GM23338 (cell line): ENCODE results near the gene HS6ST3. TPM values are rescaled to one million over a fixed set of nuclear protein-coding genes. Genes with fewer than 3 reads are reported as not detected.

Source experiments
- ATAC-seq: fragments of 200-7000 bp; cut with Tn5 transposase; 3 replicates; pipeline ENCODE4 v1.9.1; 2020
- DNase-seq: peaks from one replicate; pipeline ENCODE4 v3.0.0-alpha.2; 2015; ENCODE audit warnings: low spot score
- H2AFZ ChIP-seq: fragments of 200-600 bp; sonication (generic); 2 replicates; pipeline ENCODE4 v1.8.0; 2016; ENCODE audit warnings: antibody characterized with exemption, mild to moderate bottlenecking, moderate library complexity
- H3F3A ChIP-seq: fragments of 200-600 bp; sonication (generic); replicated peaks from 2 replicates; pipeline ENCODE4 v1.8.0; 2017; ENCODE audit warnings: antibody characterized with exemption, mixed run types, low read depth
- H3K27ac ChIP-seq: fragments of 200-600 bp; sonication (generic); 2 replicates; pipeline ENCODE4 v1.6.1; 2016; ENCODE audit warnings: low read depth
- H3K27me3 ChIP-seq: fragments of 200-600 bp; sonication (generic); 2 replicates; pipeline ENCODE4 v1.8.0; 2016; ENCODE audit warnings: mild to moderate bottlenecking, mixed run types, moderate library complexity; ENCODE audit not compliant: insufficient read depth
- H3K36me3 ChIP-seq: fragments of 200-600 bp; sonication (generic); 2 replicates; pipeline ENCODE4 v1.8.0; 2016; ENCODE audit warnings: mild to moderate bottlenecking; ENCODE audit not compliant: insufficient read depth
- H3K4me1 ChIP-seq: fragments of 200-600 bp; sonication (generic); 2 replicates; pipeline ENCODE4 v1.8.0; 2016; ENCODE audit warnings: mild to moderate bottlenecking, moderate library complexity; ENCODE audit not compliant: insufficient read depth
- H3K4me2 ChIP-seq: fragments of 200-600 bp; sonication (generic); 2 replicates; pipeline ENCODE4 v1.7.1; 2017; ENCODE audit warnings: mixed run types
- H3K4me3 ChIP-seq: fragments of 200-600 bp; sonication (generic); 2 replicates; pipeline ENCODE4 v1.6.1; 2016; ENCODE audit warnings: mixed run types
- H3K79me2 ChIP-seq: fragments of 200-600 bp; sonication (generic); replicated peaks from 2 replicates; pipeline ENCODE4 v1.8.0; 2017; ENCODE audit warnings: mild to moderate bottlenecking; ENCODE audit not compliant: insufficient read depth
- H3K9me2 ChIP-seq: fragments of 200-600 bp; sonication (generic); 2 replicates; pipeline ENCODE4 v1.8.0; 2017; ENCODE audit not compliant: insufficient read depth
- H4K20me1 ChIP-seq: fragments of 200-600 bp; sonication (generic); replicated peaks from 2 replicates; pipeline ENCODE4 v1.8.0; 2017; ENCODE audit warnings: mild to moderate bottlenecking; ENCODE audit not compliant: insufficient read depth
- H3K27ac Mint-ChIP-seq: 2 replicates; pipeline ENCODE4 v1.8.0; 2020; ENCODE audit warnings: inconsistent platforms, mild to moderate bottlenecking, moderate library complexity, mixed read lengths
- H3K27me3 Mint-ChIP-seq: 3 replicates; pipeline ENCODE4 v1.8.0; 2022; ENCODE audit warnings: low read depth, mild to moderate bottlenecking, moderate library complexity, mixed read lengths, inconsistent platforms; ENCODE audit not compliant: insufficient read depth, poor library complexity
- H3K36me3 Mint-ChIP-seq: 3 replicates; pipeline ENCODE4 v1.8.0; 2021; ENCODE audit warnings: low read depth, mild to moderate bottlenecking, inconsistent platforms, moderate library complexity, mixed read lengths
- H3K4me1 Mint-ChIP-seq: 3 replicates; pipeline ENCODE4 v1.8.0; 2020; ENCODE audit warnings: mild to moderate bottlenecking, inconsistent platforms, mixed read lengths
- H3K4me3 Mint-ChIP-seq: 3 replicates; pipeline ENCODE4 v1.8.0; 2021; ENCODE audit warnings: moderate library complexity, mild to moderate bottlenecking, inconsistent platforms, mixed read lengths
- H3K9me3 Mint-ChIP-seq: 3 replicates; pipeline ENCODE4 v1.8.0; 2020; ENCODE audit warnings: moderate library complexity, mild to moderate bottlenecking, inconsistent platforms, mixed read lengths
- CREB1 ChIP-seq: fragments of 250-450 bp; sonication (Bioruptor Pico); IDR thresholded peaks from 2 replicates; pipeline ENCODE4 v1.5.0; 2020; ENCODE audit warnings: low read depth, mild to moderate bottlenecking, moderate library complexity
- CTCF ChIP-seq, 2 experiments: fragments of 200-600 bp in 1 of 2; sonication (generic) in 1 of 2; conservative IDR thresholded peaks; 2 replicates each; pipeline versions ENCODE4 v1.5.1 to v1.6.1; 2016 to 2017; ENCODE audit warnings: antibody characterized with exemption in 2 of 2, low read depth in 2 of 2, mild to moderate bottlenecking in 2 of 2, moderate library complexity in 1 of 2
- EZH2 ChIP-seq: fragments of 200-600 bp; sonication (generic); IDR thresholded peaks from one replicate; pipeline ENCODE4 v1.8.0; 2017; ENCODE audit warnings: antibody characterized with exemption, mild to moderate bottlenecking, low read depth; ENCODE audit not compliant: unreplicated experiment
- EZH2phosphoT487 ChIP-seq: fragments of 200-600 bp; sonication (generic); IDR thresholded peaks from one replicate; pipeline ENCODE4 v1.8.1; 2018; ENCODE audit warnings: antibody characterized with exemption; ENCODE audit not compliant: unreplicated experiment
- JUNB ChIP-seq: IDR thresholded peaks from one replicate; pipeline ENCODE4 v1.6.1; 2016; ENCODE audit warnings: antibody characterized with exemption; ENCODE audit not compliant: unreplicated experiment
- ZNF331 ChIP-seq: fragments of 250-450 bp; sonication (Bioruptor Pico); IDR thresholded peaks from 2 replicates; pipeline ENCODE4 v1.5.0; 2020; ENCODE audit warnings: low read depth, mild to moderate bottlenecking, moderate library complexity
- polyA plus RNA-seq: library from polyadenylated mRNA; unstranded; fragments of >200 nt; fragmentation: Nextera tagmentation; extraction: Ambion mirVana; gene quantifications from 2 replicates; pipeline ENCODE4 v1.2.1, GENCODE V29; 2016
- total RNA-seq: library from RNA; depleted of rRNA; stranded (reverse); fragments of >200 nt; shearing (Covaris generic); gene quantifications from 2 replicates; pipeline ENCODE4 v1.2.3, GENCODE V29; 2014

HS6ST3 gene
- total and polyA plus RNA-seq, 2 experiments from 2014 or later: 0.52 to 0.80 TPM

GRCh38 chr13:96090240-96091101 is 564 bp downstream of the HS6ST3 start:
- Mint-ChIP-seq H3K4me1 (peaks cover 22% of the 10 kb centered on the region), H3K27ac (no peak overlapping the region), H3K36me3 (no peaks in the 10 kb centered on the region), H3K9me3 (no peaks in the 10 kb centered on the region; the same call in 2 of the 3 replicates), H3K27me3 (peaks cover 47% of the 10 kb centered on the region), H3K4me3 (peak overlapping the region; percentile 62; the same call in 2 of the 3 replicates)
- Histone ChIP-seq H3F3A (no peaks in the 10 kb centered on the region), H3K4me2 (peak overlapping the region; percentile 94), H3K9me2 (no peaks in the 10 kb centered on the region), H4K20me1 (no peaks in the 10 kb centered on the region), H2AFZ (no peak overlapping the region), H3K79me2 (no peaks in the 10 kb centered on the region; the same call in 1 of the 2 replicates), H3K36me3 (no peaks in the 10 kb centered on the region), H3K27me3 (peaks cover 71% of the 10 kb centered on the region), H3K4me3 (peak overlapping the region; percentile 83), H3K4me1 (peaks cover 17% of the 10 kb centered on the region), H3K27ac (no peak overlapping the region)
- DNase-seq: peak; percentile 68
- ATAC-seq: peak; percentile 22
- TF ChIP-seq EZH2 (peak; percentile 39), ZNF331 (CRISPR knock-in tag) (no peak)

DNA sequence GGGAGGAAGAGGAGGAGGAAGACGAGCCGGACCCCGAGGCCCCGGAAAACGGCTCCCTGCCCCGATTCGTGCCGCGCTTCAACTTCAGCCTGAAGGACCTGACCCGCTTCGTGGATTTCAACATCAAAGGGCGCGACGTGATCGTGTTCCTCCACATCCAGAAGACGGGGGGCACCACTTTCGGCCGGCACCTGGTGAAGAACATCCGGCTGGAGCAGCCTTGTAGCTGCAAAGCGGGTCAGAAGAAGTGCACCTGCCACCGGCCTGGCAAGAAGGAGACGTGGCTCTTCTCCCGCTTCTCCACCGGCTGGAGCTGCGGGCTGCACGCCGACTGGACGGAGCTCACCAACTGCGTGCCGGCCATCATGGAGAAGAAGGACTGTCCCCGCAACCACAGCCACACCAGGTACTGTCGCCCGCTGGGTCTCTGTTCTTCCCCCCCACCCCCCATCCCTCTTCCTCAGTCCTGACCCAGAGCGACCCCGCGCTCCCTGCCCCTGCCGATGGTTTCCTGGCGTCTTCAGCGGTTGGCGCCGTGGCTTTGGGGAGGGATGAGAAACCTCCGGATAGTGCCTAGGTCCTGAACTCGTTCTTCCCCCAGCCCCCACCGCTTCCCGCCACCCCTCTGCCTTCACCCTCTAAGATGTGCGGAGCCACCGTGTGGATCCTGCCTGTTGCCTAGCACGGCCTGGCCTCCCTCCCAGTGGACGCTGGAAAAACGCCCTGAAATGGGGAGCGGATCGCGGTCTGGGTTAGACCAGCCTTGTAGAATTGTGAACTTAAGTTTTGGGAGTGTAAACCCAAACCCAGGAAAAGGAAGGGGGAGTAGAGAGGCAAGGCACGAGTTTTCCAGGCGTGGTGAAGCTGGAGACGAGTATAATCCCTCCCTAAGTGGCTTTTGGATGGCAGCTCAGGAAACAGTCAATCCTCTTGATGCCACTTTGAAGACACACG is 1.5 kb downstream of the HS6ST3 start:
- Histone ChIP-seq H2AFZ (peak overlapping the region; percentile 94), H3K27ac (no peak overlapping the region), H3K79me2 (no peaks in the 10 kb centered on the region; the same call in 1 of the 2 replicates), H3K27me3 (peaks cover 71% of the 10 kb centered on the region), H3K9me2 (no peaks in the 10 kb centered on the region), H3K4me1 (peaks cover 15% of the 10 kb centered on the region), H3K4me2 (peak overlapping the region; percentile 87), H3K36me3 (no peaks in the 10 kb centered on the region), H3F3A (no peaks in the 10 kb centered on the region), H4K20me1 (no peaks in the 10 kb centered on the region), H3K4me3 (peak overlapping the region; percentile 71)
- ATAC-seq (peak; percentile 73), DNase-seq (peak; percentile 67)
- peaks cover 17% of the 10 kb centered on the region for H3K4me1 Mint-ChIP-seq
- no peaks in the 10 kb centered on the region for H3K36me3 Mint-ChIP-seq
- no peaks in the 10 kb centered on the region; the same call in 2 of the 3 replicates for H3K9me3 Mint-ChIP-seq
- H3K27ac Mint-ChIP-seq: no peak overlapping the region
- TF ChIP-seq EZH2: peak; percentile 44
- TF ChIP-seq EZH2phosphoT487: peak; percentile 61
- TF ChIP-seq JUNB: no peak
- TF ChIP-seq CTCF (conservative IDR thresholded peaks at IDR 0.05; ENCODE audit: low read depth in 2 of 2): 0 out of 4 replicates have a peak, but pooled peaks of 1 of the 2 experiments have one; percentile 0
- TF ChIP-seq CREB1 (CRISPR knock-in tag): no peak
- H3K4me3 Mint-ChIP-seq: peak overlapping the region; percentile 82
- H3K27me3 Mint-ChIP-seq: peaks cover 47% of the 10 kb centered on the region
